Testis (tissue), 3 donors: ENCODE results near the gene CSH1. TPM values are rescaled to one million over a fixed set of nuclear protein-coding genes. Genes with fewer than 3 reads are reported as not detected.
"Not testable (repeated sequence)": the region's sequence is repeated elsewhere in the genome, so short reads cannot be mapped to it uniquely, and the experiment has no call there.

Experiments
- DNase-seq: peaks from one replicate; pipeline ENCODE4 v3.0.0-alpha.2; 2019
- H3K27ac ChIP-seq, 2 donors: fragments of 200-600 bp; sonication (generic); one replicate each; pipeline ENCODE4 v1.5.1; 2019
- H3K27me3 ChIP-seq: fragments of 200-600 bp; sonication (generic); one replicate; pipeline ENCODE4 v1.5.1; 2019
- H3K36me3 ChIP-seq: fragments of 200-600 bp; sonication (generic); one replicate; pipeline ENCODE4 v1.5.1; 2017; ENCODE audit warnings: low read depth; ENCODE audit errors: missing control alignments
- H3K4me1 ChIP-seq: fragments of 200-600 bp; sonication (generic); one replicate; pipeline ENCODE4 v1.5.1; 2019
- H3K4me3 ChIP-seq, 2 donors: fragments of 200-600 bp; sonication (generic); one replicate each; pipeline ENCODE4 v1.5.1; 2017 to 2019
- H3K9me3 ChIP-seq: fragments of 200-600 bp; sonication (generic); one replicate; pipeline ENCODE4 v1.5.1; 2017
- CTCF ChIP-seq, 3 experiments: fragments of 450-650 bp in 2 of 3; fragments of 200-600 bp in 1 of 3; sonication (generic) in 1 of 3; IDR thresholded peaks; one replicate each; pipeline ENCODE4 v1.5.1; 2016 to 2019; ENCODE audit warnings: antibody characterized with exemption in 3 of 3, mild to moderate bottlenecking in 2 of 3, moderate library complexity in 1 of 3
- POLR2A ChIP-seq: fragments of 450-650 bp; IDR thresholded peaks from one replicate; pipeline ENCODE4 v1.6.1; 2017; ENCODE audit warnings: antibody characterized with exemption, mild to moderate bottlenecking, moderate library complexity
- WGBS, 2 donors: methylation state at CpG; one replicate each; pipeline ENCODE4 v1.1.5; 2018; 5-methylcytosine and 5-hydroxymethylcytosine counted together
- intact Hi-C: fragments of 100-400 bp; cut with DNase I; formaldehyde crosslinking; loops from one replicate; pipeline ENCODE4 v1.15.1; 2023; ENCODE audit warnings: low total_unique reads
- polyA plus RNA-seq: library from polyadenylated mRNA; stranded (reverse); fragments of 350-450 nt; fragmentation: Illumina TruSeq; extraction: RNeasy Lipid Tissue Mini Kit (QIAGEN cat#74804); gene quantifications from one replicate; pipeline ENCODE4 v1.2.3, GENCODE V29; 2014; ENCODE audit warnings: low read depth, low replicate concordance; ENCODE audit not compliant: insufficient read depth
- total RNA-seq, 2 donors: library from RNA; depleted of rRNA; stranded (reverse); fragments of >200 nt; gene quantifications; one replicate each; pipeline ENCODE4 v1.2.3, GENCODE V29; 2016

The CSH1 gene
- total and polyA plus RNA-seq, 3 donors from 2014 or later = 0.71 to 1.2 TPM; not detected in 1

GRCh38 chr17:63894821-63895220 lies 1.6 kb downstream of the CSH1 start:
- DNase-seq, H3K36me3 ChIP-seq, H3K9me3 ChIP-seq, H3K27me3 ChIP-seq, intact Hi-C loops, H3K4me3 ChIP-seq, H3K4me1 ChIP-seq, H3K27ac ChIP-seq: not testable (repeated sequence)
- 95 to 97% methylated on average over 6 to 10 of the region's 10 CpGs for WGBS, 2 donors

- H3K27ac ChIP-seq, H3K9me3 ChIP-seq, H3K4me3 ChIP-seq, H3K27me3 ChIP-seq, DNase-seq, H3K36me3 ChIP-seq, H3K4me1 ChIP-seq, intact Hi-C loops: not testable (repeated sequence)
- 81 to 87% methylated on average over 3 of the region's 3 CpGs for WGBS, 2 donors
Observed at GRCh38 chr17:63894021-63894420, 2.4 kb downstream of the CSH1 start.

- H3K27me3 ChIP-seq, H3K4me1 ChIP-seq, intact Hi-C loops, H3K9me3 ChIP-seq, H3K36me3 ChIP-seq, DNase-seq, H3K4me3 ChIP-seq, H3K27ac ChIP-seq: not testable (repeated sequence)
- 79 to 83% methylated on average over 11 of the region's 11 CpGs for WGBS, 2 donors
Observed at GRCh38 chr17:63892316-63893037, 3.9 kb downstream of the CSH1 start.

- H3K4me1 ChIP-seq, H3K9me3 ChIP-seq, intact Hi-C loops, H3K36me3 ChIP-seq, H3K27me3 ChIP-seq, H3K27ac ChIP-seq, H3K4me3 ChIP-seq: not testable (repeated sequence)
- TF ChIP-seq CTCF (IDR thresholded peaks at IDR 0.05) = peak in 2 of 3 experiments; percentile 38 to 48
- WGBS, 2 donors = 34 to 48% methylated on average over 13 of the region's 13 CpGs
- peak; percentile 51 for DNase-seq
Observed at GRCh38 chr17:63889026-63889848, 7.1 kb downstream of the CSH1 start.

DNA sequence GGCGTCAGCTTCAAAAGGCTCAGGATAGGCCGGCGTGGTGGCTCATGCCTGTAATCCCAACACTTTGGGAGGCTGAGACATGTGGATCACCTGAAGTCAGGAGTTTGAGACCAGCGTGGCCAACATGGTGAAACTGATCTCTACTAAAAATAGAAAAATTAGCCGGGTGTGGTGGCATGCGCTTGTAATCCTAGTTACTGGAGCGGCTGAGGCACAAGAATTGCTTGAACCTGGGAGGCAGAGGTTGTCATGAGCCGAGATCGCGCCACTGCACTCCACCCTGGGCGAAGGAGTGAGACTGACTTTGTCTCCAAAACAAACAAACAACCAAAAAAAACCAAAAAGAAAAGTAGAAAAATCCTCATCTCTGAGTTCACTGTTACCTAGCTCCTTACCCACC lies 11.3 kb downstream of the CSH1 start:
- H3K27ac ChIP-seq, H3K4me1 ChIP-seq, H3K27me3 ChIP-seq, H3K9me3 ChIP-seq, intact Hi-C loops, DNase-seq, H3K36me3 ChIP-seq, H3K4me3 ChIP-seq: not testable (repeated sequence)
- WGBS, 2 donors = 90 to 91% methylated on average over 11 of the region's 11 CpGs

GRCh38 chr17:63882626-63883126 lies 13.7 kb downstream of the CSH1 start:
- H3K27me3 ChIP-seq, DNase-seq, H3K9me3 ChIP-seq, H3K4me3 ChIP-seq, H3K36me3 ChIP-seq, H3K27ac ChIP-seq, H3K4me1 ChIP-seq, intact Hi-C loops: not testable (repeated sequence)
- 64 to 77% methylated on average over 9 of the region's 9 CpGs for WGBS, 2 donors

- WGBS, 2 donors = 37 to 44% methylated on average over 9 to 15 of the region's 15 CpGs
- intact Hi-C loops = no loop called here
- DNase-seq = peak; percentile 79
Observed at GRCh38 chr17:63881935-63882601, 14.3 kb downstream of the CSH1 start, which contains the start of gene GH2. Gene GH2 (minus strand): TSS chr17:63881944. CDS start chr17:63881801, 143 bp downstream.

DNA sequence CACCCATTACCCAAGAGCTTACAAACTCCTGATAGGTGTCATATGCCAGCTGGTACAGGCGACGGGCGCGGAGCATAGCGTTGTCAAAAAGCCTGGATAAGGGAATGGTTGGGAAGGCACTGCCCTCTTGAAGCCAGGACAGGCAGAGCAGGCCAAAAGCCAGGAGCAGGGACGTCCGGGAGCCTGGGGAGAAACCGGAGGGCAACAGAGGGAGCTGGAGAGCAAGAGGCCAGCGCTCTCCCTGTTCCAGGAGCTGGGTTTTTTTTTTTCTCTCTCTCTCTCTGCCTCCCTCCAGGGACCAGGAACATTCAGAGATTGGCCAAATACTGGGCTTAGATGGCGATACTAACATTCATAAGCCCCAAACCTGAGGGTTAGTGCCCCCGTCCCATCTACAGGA lies 15.0 kb downstream of the CSH1 start:
- DNase-seq, H3K4me1 ChIP-seq, H3K27ac ChIP-seq, H3K36me3 ChIP-seq, H3K27me3 ChIP-seq, intact Hi-C loops, H3K9me3 ChIP-seq, H3K4me3 ChIP-seq: not testable (repeated sequence)
- WGBS, 2 donors = 54 to 67% methylated on average over 11 of the region's 11 CpGs

More at GRCh38 chr17:63881935-63882601, 14.3 kb downstream of the CSH1 start, which contains the start of gene GH2:
- H3K27ac ChIP-seq = no peak within 1 kb of the TSS
- no peaks in the 10 kb centered on the region for H3K9me3 ChIP-seq
- H3K36me3 ChIP-seq = no peaks in the 10 kb centered on the region
- TF ChIP-seq CTCF (IDR thresholded peaks at IDR 0.05) = peak; percentile 41 to 70 (median 51)
- TF ChIP-seq POLR2A = no peak
- H3K4me1 ChIP-seq = no peaks in the 10 kb centered on the region
- H3K27me3 ChIP-seq = no peaks in the 10 kb centered on the region
- no peak within 1 kb of the TSS for H3K4me3 ChIP-seq
